Ovary (tissue), 3 donors: Measurements from ENCODE around the gene CLK2.

Experiments used
- POLR2A ChIP-seq: fragments of 450-650 bp; IDR thresholded peaks from one replicate; pipeline ENCODE4 v1.6.1; 2017; ENCODE audit warnings: antibody characterized with exemption, mild to moderate bottlenecking, moderate library complexity
- TF ChIP-seq, protein P1 (sequence below), 3 donors: fragments of 450-650 bp in 2 of 3; fragments of 200-600 bp in 1 of 3; IDR thresholded peaks; one replicate each; pipeline versions ENCODE4 v1.5.1 to v1.8.0; 2016 to 2022; ENCODE audit warnings: antibody characterized with exemption in 3 of 3, mild to moderate bottlenecking in 1 of 3
- donor health status: DM: no; HTN: no; CAD: no.

DNA sequence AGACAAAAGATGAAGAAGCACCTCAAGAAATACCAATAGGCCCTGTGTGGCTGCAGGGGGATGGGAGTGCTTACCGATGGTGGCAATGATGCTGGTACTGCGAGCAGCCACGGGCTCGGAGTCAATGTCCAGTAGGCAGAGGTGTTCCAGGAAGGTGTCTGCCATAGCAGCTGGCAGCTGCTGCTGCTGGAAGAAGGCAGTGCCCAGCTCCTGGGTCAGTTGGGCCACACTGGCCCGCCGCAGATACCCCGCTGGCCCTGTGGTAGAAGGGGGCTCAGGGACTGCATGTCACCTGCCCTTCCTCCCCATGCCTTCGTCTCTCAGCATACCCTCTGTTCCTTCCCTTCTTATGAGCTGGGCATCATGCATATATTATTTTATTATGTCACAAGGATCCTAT, 26.7 kb upstream of the CLK2 start:
- TF ChIP-seq, protein P1, sequence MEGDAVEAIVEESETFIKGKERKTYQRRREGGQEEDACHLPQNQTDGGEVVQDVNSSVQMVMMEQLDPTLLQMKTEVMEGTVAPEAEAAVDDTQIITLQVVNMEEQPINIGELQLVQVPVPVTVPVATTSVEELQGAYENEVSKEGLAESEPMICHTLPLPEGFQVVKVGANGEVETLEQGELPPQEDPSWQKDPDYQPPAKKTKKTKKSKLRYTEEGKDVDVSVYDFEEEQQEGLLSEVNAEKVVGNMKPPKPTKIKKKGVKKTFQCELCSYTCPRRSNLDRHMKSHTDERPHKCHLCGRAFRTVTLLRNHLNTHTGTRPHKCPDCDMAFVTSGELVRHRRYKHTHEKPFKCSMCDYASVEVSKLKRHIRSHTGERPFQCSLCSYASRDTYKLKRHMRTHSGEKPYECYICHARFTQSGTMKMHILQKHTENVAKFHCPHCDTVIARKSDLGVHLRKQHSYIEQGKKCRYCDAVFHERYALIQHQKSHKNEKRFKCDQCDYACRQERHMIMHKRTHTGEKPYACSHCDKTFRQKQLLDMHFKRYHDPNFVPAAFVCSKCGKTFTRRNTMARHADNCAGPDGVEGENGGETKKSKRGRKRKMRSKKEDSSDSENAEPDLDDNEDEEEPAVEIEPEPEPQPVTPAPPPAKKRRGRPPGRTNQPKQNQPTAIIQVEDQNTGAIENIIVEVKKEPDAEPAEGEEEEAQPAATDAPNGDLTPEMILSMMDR (IDR thresholded peaks at IDR 0.05): no peak
- TF ChIP-seq POLR2A: no peak
